Measurements from ENCODE around the gene MRPS9. TPM values are rescaled to one million over a fixed set of nuclear protein-coding genes. Genes with fewer than 3 reads are reported as not detected.

Gene MRPS9
- total RNA-seq, 1 experiment from 2014 or later, result 60.0 TPM

DNA sequence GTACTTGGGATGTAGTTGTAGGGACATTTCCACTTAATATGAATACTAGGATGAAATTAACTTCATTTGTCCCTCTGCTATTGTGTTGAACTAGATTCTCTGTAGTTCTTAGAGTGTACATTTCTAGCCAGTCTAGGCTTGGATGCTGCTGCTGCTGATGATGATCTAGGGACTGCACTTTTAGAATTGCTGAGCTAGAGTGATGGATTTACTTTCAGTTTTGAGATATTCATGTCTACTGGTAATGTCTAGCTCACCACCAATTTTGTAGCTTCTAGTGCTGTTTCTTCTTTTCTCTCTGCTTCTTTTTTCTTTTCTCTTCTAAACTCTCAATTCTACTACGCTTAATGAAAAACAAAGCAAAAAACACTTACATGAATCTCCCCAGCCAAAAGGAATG lies 49.4 kb downstream of the MRPS9 start:
- no peak overlapping the region for H2AFZ ChIP-seq (ENCODE audit: low read length)
- H2BK20ac ChIP-seq (ENCODE audit: low read depth, low read length, poor library complexity, severe bottlenecking), result no peak overlapping the region
- no peak overlapping the region for H3K27ac ChIP-seq (ENCODE audit: insufficient read length, low read depth, low read length)
- WGBS (ENCODE audit: extremely low coverage, insufficient read length, low lambda C conversion rate), result no CpG with 5 or more reads among the region's 1 CpG
- H3K56ac ChIP-seq (ENCODE audit: insufficient read length, low read depth, low read length), result no peak overlapping the region
- H3K4ac ChIP-seq (ENCODE audit: low read depth, low read length), result no peak overlapping the region
- H2BK5ac ChIP-seq (ENCODE audit: insufficient read length, low read length), result no peak overlapping the region
- H4K5ac ChIP-seq (ENCODE audit: insufficient read length, low read depth, low read length), result no peak overlapping the region
- H2AK5ac ChIP-seq (ENCODE audit: insufficient read length, low read length), result no peak overlapping the region
- H3K9ac ChIP-seq (ENCODE audit: extremely low read depth, insufficient read length, low read length), result no peak overlapping the region
- no peak overlapping the region for H4K8ac ChIP-seq (replicated peaks; ENCODE audit: insufficient read length, low read depth, low read length)
- no peak overlapping the region for H2BK12ac ChIP-seq (ENCODE audit: insufficient read length, low read depth, low read length)
- H2BK15ac ChIP-seq (ENCODE audit: low read depth, low read length), result no peak overlapping the region
- no peak overlapping the region for H2BK120ac ChIP-seq (ENCODE audit: low read depth, low read length, poor library complexity, severe bottlenecking)
- H3K27ac Mint-ChIP-seq, result no peak overlapping the region
- H3K4me2 ChIP-seq (ENCODE audit: insufficient read depth, insufficient read length, low read length), result no peak overlapping the region
- no peaks in the 10 kb centered on the region for H3K9me3 ChIP-seq (ENCODE audit: control insufficient read depth, low read depth, low read length)
- no peaks in the 10 kb centered on the region for H3K79me2 ChIP-seq (ENCODE audit: insufficient read depth, low read length)
- no peak for DNase-seq
- H3K23me2 ChIP-seq (ENCODE audit: insufficient read length, low read depth, low read length, poor library complexity, severe bottlenecking), result no peaks in the 10 kb centered on the region
- H3K4me1 ChIP-seq (ENCODE audit: insufficient read depth, low read length), result no peaks in the 10 kb centered on the region
- TF ChIP-seq, protein P1, sequence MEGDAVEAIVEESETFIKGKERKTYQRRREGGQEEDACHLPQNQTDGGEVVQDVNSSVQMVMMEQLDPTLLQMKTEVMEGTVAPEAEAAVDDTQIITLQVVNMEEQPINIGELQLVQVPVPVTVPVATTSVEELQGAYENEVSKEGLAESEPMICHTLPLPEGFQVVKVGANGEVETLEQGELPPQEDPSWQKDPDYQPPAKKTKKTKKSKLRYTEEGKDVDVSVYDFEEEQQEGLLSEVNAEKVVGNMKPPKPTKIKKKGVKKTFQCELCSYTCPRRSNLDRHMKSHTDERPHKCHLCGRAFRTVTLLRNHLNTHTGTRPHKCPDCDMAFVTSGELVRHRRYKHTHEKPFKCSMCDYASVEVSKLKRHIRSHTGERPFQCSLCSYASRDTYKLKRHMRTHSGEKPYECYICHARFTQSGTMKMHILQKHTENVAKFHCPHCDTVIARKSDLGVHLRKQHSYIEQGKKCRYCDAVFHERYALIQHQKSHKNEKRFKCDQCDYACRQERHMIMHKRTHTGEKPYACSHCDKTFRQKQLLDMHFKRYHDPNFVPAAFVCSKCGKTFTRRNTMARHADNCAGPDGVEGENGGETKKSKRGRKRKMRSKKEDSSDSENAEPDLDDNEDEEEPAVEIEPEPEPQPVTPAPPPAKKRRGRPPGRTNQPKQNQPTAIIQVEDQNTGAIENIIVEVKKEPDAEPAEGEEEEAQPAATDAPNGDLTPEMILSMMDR (conservative IDR thresholded peaks at IDR 0.05), result no peak
- H3K4me3 Mint-ChIP-seq, result no peak overlapping the region
- no peak overlapping the region for H3K18ac ChIP-seq (ENCODE audit: insufficient read length, low read depth, low read length)
- no peaks in the 10 kb centered on the region for H3K79me1 ChIP-seq (ENCODE audit: insufficient read depth, low read depth, low read length, poor library complexity, severe bottlenecking)
- H3K4me1 Mint-ChIP-seq, result no peaks in the 10 kb centered on the region
- no peak overlapping the region for H3K14ac ChIP-seq (ENCODE audit: insufficient read depth, low read length)
- H3K23ac ChIP-seq (ENCODE audit: insufficient read length, low read depth, low read length), result no peak overlapping the region
- H3K27me3 ChIP-seq (ENCODE audit: insufficient read depth, low read length), result no peaks in the 10 kb centered on the region
- no peak overlapping the region for H3T11ph ChIP-seq (ENCODE audit: low read length)
- H4K20me1 ChIP-seq (ENCODE audit: control insufficient read depth, insufficient read depth, insufficient read length), result no peaks in the 10 kb centered on the region
- H3K36me3 Mint-ChIP-seq (ENCODE audit: insufficient read depth in 1 of 3, low read depth in 3 of 3), result peaks cover 0 to 6% (median 2%) of the 10 kb centered on the region in 3 experiments; a peak in 3 of 7 replicates
- no peaks in the 10 kb centered on the region for H3K27me3 Mint-ChIP-seq (ENCODE audit: low read depth)
- no peak overlapping the region for H4K91ac ChIP-seq (ENCODE audit: insufficient read length, low read depth, low read length)
- no peaks in the 10 kb centered on the region for H3K9me3 Mint-ChIP-seq
